Transverse colon (tissue), 3 donors: ENCODE data around the gene PACSIN1.

ENCODE experiments used
- EP300 ChIP-seq: sonication (generic); formaldehyde crosslinking; IDR thresholded peaks from one replicate; pipeline ENCODE4 v1.6.1; 2017; ENCODE audit warnings: antibody characterized with exemption, low read depth
- TF ChIP-seq, protein P1 (sequence below), 5 experiments: fragments of 200-600 bp in 3 of 5; fragments of 450-650 bp in 2 of 5; sonication (generic) in 3 of 5; IDR thresholded peaks; 1 replicate in 2 of 5; 2 replicates in 3 of 5; pipeline ENCODE4 v1.5.1; 2016 to 2017; ENCODE audit warnings: antibody characterized with exemption in 5 of 5, inconsistent platforms in 3 of 5, mild to moderate bottlenecking in 2 of 5, moderate library complexity in 1 of 5

GRCh38 chr6:34512738-34513115 lies 46.9 kb downstream of the PACSIN1 start:
- TF ChIP-seq, protein P1, sequence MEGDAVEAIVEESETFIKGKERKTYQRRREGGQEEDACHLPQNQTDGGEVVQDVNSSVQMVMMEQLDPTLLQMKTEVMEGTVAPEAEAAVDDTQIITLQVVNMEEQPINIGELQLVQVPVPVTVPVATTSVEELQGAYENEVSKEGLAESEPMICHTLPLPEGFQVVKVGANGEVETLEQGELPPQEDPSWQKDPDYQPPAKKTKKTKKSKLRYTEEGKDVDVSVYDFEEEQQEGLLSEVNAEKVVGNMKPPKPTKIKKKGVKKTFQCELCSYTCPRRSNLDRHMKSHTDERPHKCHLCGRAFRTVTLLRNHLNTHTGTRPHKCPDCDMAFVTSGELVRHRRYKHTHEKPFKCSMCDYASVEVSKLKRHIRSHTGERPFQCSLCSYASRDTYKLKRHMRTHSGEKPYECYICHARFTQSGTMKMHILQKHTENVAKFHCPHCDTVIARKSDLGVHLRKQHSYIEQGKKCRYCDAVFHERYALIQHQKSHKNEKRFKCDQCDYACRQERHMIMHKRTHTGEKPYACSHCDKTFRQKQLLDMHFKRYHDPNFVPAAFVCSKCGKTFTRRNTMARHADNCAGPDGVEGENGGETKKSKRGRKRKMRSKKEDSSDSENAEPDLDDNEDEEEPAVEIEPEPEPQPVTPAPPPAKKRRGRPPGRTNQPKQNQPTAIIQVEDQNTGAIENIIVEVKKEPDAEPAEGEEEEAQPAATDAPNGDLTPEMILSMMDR (IDR thresholded peaks at IDR 0.05) = no peak
- no peak for TF ChIP-seq EP300
